ENCODE data around the gene RARA.
A peak's percentile ranks its signal among the peaks of the same experiment; 100 is the strongest.

Gene RARA

DNA sequence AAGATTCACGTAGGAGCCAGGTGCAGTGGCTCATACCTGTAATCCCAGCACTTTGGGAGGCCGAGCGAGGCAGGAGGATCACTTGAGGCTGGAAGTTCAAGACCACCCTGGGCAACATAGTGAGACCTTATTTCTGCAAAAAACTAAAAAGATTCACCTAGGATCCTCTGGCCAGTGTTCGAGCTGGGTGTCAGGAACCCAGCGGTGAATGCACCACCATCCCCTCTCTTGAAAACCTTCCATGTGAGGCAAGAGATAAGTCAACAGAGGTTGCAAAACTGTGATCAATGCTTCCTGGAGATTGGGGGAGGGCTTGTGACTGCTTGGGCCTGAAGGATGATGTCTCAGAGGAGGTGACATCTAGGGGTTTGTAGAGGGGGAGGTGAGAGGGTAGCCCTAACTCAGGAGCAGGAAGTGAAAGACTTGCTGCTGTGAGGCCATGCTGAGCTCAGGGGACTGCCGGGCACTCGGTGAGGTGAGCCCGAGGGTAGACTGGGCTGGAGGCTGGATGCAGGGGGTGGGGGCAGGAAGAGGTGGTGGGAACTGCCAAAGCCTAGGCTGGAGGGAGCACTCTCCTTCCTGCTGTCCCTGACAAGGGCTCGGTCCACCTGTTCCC, 43.9 kb downstream of the RARA start:
- TF ChIP-seq KLF16 (tag by site-specific recombination; IDR thresholded peaks at IDR 0.05) (no peak), GLI2 (tag by site-specific recombination; IDR thresholded peaks at IDR 0.05; ENCODE audit: borderline replicate concordance, low read depth) (no peak), ZIC2 (tag by site-specific recombination; IDR thresholded peaks at IDR 0.05) (peak; percentile 37; the same call in 1 of the 2 replicates), ZNF19 (tag by site-specific recombination; IDR thresholded peaks at IDR 0.05; ENCODE audit: low read depth) (no peak), IKZF3 (tag by site-specific recombination; IDR thresholded peaks at IDR 0.05) (no peak), GLI4 (tag by site-specific recombination; IDR thresholded peaks at IDR 0.05) (no peak), ZNF843 (tag by site-specific recombination; IDR thresholded peaks at IDR 0.05) (no peak), ZNF561 (tag by site-specific recombination; IDR thresholded peaks at IDR 0.05; ENCODE audit: borderline replicate concordance) (no peak), ZXDB (tag by site-specific recombination; IDR thresholded peaks at IDR 0.05) (no peak), ZNF341 (tag by site-specific recombination; IDR thresholded peaks at IDR 0.05; ENCODE audit: low read depth) (0 out of 2 replicates have a peak, but pooled peaks have one; percentile 14), ZNF776 (tag by site-specific recombination; IDR thresholded peaks at IDR 0.05; ENCODE audit: borderline replicate concordance) (no peak)
- TF ChIP-seq, protein P1, sequence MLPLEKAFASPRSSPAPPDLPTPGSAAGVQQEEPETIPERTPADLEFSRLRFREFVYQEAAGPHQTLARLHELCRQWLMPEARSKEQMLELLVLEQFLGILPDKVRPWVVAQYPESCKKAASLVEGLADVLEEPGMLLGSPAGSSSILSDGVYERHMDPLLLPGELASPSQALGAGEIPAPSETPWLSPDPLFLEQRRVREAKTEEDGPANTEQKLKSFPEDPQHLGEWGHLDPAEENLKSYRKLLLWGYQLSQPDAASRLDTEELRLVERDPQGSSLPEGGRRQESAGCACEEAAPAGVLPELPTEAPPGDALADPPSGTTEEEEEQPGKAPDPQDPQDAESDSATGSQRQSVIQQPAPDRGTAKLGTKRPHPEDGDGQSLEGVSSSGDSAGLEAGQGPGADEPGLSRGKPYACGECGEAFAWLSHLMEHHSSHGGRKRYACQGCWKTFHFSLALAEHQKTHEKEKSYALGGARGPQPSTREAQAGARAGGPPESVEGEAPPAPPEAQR (tag by site-specific recombination; IDR thresholded peaks at IDR 0.05), result no peak
- Histone ChIP-seq H3K27ac (ENCODE audit: extremely low read depth, low read depth, low read length) (no peak overlapping the region), H3K4me1 (ENCODE audit: control insufficient read depth, insufficient read depth, low read length) (no peaks in the 10 kb centered on the region), H3K4me3 (ENCODE audit: low read depth, low read length) (no peak overlapping the region), H3K36me3 (ENCODE audit: control insufficient read depth in 2 of 2, insufficient read depth in 1 of 2, low read length in 2 of 2) (peaks cover 6 to 57% of the 10 kb centered on the region in 2 experiments; a peak in 2 of 3 replicates), H3K9me3 (ENCODE audit: control insufficient read depth, insufficient read depth, low read depth, low read length) (no peaks in the 10 kb centered on the region)
- ChIA-PET POLR2A (interaction anchor here (0.5 to 2.5 kb wide), 4 partner anchors 36 to 1654 kb away, joined by 3 to 11 read pairs (median 6); no protein-coding TSS in a partner anchor), CTCF (interaction anchor here (0.6 to 16.1 kb wide), 13 partner anchors 8 to 328 kb away, joined by 3 to 453 read pairs (median 5); partner anchors contain the start of gene RARA)

DNA sequence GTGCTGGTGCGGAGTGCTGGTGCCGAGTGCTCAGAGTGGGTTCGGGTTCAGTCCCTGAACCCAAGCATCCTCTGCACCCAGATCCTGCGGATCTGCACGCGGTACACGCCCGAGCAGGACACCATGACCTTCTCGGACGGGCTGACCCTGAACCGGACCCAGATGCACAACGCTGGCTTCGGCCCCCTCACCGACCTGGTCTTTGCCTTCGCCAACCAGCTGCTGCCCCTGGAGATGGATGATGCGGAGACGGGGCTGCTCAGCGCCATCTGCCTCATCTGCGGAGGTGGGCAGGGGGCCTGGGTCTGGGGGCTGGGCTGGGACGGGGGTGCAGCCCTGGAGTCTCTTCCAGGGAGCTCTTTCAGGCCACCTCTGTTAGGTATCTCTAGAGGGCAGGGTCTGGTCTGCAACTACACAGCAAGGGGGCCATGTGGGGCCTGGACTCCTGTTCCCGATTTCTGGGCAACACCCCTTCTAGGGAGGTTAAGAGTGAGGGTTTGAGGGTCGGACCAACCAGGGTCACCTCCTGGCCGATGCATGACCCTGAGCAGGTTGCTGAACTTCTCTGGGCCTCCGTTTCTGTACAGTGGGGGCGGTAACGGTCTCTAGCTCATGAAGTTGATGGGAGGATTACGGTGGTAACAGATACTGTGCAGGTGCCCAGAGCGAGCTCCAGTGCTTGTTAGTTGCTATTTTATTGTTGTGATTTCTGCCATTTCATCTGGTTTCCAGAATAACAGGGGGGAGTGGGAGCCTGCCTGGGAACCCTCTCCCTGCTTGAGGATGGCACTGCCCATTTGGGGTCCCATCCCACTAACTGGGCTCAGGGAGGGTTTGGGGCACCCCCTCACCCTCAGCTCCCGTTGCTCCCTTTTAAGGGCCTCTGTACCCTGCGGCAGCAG, 45.5 kb downstream of the RARA start:
- POLR2A ChIA-PET, result interaction anchor here (0.5 to 2.5 kb wide), 13 partner anchors 9 to 214 kb away, joined by 3 to 16 read pairs (median 5); partner anchors contain the start of genes CASC3 and RARA
- H3K9me3 ChIP-seq (ENCODE audit: control insufficient read depth, insufficient read depth, low read depth, low read length), result no peaks in the 10 kb centered on the region
- no peak overlapping the region for H3K4me3 ChIP-seq (ENCODE audit: low read depth, low read length)
- peaks cover 6 to 42% of the 10 kb centered on the region in 2 experiments; a peak in 2 of 3 replicates for H3K36me3 ChIP-seq (ENCODE audit: control insufficient read depth in 2 of 2, insufficient read depth in 1 of 2, low read length in 2 of 2)
- H3K27ac ChIP-seq (ENCODE audit: extremely low read depth, low read depth, low read length), result no peak overlapping the region
- no peaks in the 10 kb centered on the region for H3K4me1 ChIP-seq (ENCODE audit: control insufficient read depth, insufficient read depth, low read length)
- CTCF ChIA-PET, result interaction anchor here (0.5 to 16.1 kb wide), 43 partner anchors 9 to 342 kb away, joined by 3 to 453 read pairs (median 5); partner anchors contain the start of gene RARA
- TF ChIP-seq FEZF1 (tag by site-specific recombination; IDR thresholded peaks at IDR 0.05) (no peak), KLF1 (tag by site-specific recombination; IDR thresholded peaks at IDR 0.05) (no peak), PRDM1 (tag by site-specific recombination; IDR thresholded peaks at IDR 0.05) (no peak), ZNF677 (tag by site-specific recombination; IDR thresholded peaks at IDR 0.05) (no peak), ZNF169 (tag by site-specific recombination; IDR thresholded peaks at IDR 0.05) (no peak), BCL11A (tag by site-specific recombination; IDR thresholded peaks at IDR 0.05; ENCODE audit: low read depth) (no peak), ZNF311 (tag by site-specific recombination; IDR thresholded peaks at IDR 0.05; ENCODE audit: borderline replicate concordance) (no peak), ZNF670 (tag by site-specific recombination; IDR thresholded peaks at IDR 0.05; ENCODE audit: low read depth) (no peak), ZNF155 (tag by site-specific recombination; IDR thresholded peaks at IDR 0.05) (no peak), ZNF16 (tag by site-specific recombination; IDR thresholded peaks at IDR 0.05; ENCODE audit: low read depth) (no peak), ZNF202 (tag by site-specific recombination; IDR thresholded peaks at IDR 0.05; ENCODE audit: borderline replicate concordance) (no peak), ZNF837 (tag by site-specific recombination; IDR thresholded peaks at IDR 0.05) (no peak), SCRT2 (tag by site-specific recombination; IDR thresholded peaks at IDR 0.05) (no peak), WT1 (tag by site-specific recombination; IDR thresholded peaks at IDR 0.05) (peak; percentile 54; the same call in 1 of the 2 replicates)
- TF ChIP-seq, protein P2, sequence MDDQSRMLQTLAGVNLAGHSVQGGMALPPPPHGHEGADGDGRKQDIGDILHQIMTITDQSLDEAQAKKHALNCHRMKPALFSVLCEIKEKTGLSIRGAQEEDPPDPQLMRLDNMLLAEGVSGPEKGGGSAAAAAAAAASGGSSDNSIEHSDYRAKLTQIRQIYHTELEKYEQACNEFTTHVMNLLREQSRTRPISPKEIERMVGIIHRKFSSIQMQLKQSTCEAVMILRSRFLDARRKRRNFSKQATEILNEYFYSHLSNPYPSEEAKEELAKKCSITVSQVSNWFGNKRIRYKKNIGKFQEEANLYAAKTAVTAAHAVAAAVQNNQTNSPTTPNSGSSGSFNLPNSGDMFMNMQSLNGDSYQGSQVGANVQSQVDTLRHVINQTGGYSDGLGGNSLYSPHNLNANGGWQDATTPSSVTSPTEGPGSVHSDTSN (CRISPR knock-in tag; IDR thresholded peaks at IDR 0.05), result no peak
- TF ChIP-seq, protein P3, sequence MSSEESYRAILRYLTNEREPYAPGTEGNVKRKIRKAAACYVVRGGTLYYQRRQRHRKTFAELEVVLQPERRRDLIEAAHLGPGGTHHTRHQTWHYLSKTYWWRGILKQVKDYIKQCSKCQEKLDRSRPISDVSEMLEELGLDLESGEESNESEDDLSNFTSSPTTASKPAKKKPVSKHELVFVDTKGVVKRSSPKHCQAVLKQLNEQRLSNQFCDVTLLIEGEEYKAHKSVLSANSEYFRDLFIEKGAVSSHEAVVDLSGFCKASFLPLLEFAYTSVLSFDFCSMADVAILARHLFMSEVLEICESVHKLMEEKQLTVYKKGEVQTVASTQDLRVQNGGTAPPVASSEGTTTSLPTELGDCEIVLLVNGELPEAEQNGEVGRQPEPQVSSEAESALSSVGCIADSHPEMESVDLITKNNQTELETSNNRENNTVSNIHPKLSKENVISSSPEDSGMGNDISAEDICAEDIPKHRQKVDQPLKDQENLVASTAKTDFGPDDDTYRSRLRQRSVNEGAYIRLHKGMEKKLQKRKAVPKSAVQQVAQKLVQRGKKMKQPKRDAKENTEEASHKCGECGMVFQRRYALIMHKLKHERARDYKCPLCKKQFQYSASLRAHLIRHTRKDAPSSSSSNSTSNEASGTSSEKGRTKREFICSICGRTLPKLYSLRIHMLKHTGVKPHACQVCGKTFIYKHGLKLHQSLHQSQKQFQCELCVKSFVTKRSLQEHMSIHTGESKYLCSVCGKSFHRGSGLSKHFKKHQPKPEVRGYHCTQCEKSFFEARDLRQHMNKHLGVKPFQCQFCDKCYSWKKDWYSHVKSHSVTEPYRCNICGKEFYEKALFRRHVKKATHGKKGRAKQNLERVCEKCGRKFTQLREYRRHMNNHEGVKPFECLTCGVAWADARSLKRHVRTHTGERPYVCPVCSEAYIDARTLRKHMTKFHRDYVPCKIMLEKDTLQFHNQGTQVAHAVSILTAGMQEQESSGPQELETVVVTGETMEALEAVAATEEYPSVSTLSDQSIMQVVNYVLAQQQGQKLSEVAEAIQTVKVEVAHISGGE (tag by site-specific recombination; conservative IDR thresholded peaks at IDR 0.05; ENCODE audit: low read depth), result no peak
